Esophagus squamous epithelium (tissue), 5 donors: ENCODE data around the gene PLEKHA1. TPM values are rescaled to one million over a fixed set of nuclear protein-coding genes. Genes with fewer than 3 reads are reported as not detected.
A peak's percentile ranks its signal among the peaks of the same experiment; 100 is the strongest.

Experiments used
- DNase-seq: peaks from one replicate; lab custom pipeline; 2025; lab: John Stamatoyannopoulos, UW
- H3K27ac ChIP-seq, 4 donors: fragments of 200-600 bp; sonication (generic); one replicate each; pipeline ENCODE4 v1.5.1; 2016 to 2019; ENCODE audit warnings: mild to moderate bottlenecking in 1 of 4
- H3K27me3 ChIP-seq, 4 donors: fragments of 200-600 bp; sonication (generic); 1 replicate in 3 of 4; 2 replicates in 1 of 4; pipeline versions ENCODE4 v1.5.1 to v1.6.0; 2017 to 2021; ENCODE audit warnings: antibody characterized with exemption in 1 of 4
- H3K36me3 ChIP-seq, 3 donors: fragments of 200-600 bp; sonication (generic); one replicate each; pipeline ENCODE4 v1.5.1; 2016 to 2019
- H3K4me1 ChIP-seq, 3 donors: fragments of 200-600 bp; sonication (generic); one replicate each; pipeline ENCODE4 v1.5.1; 2017 to 2019
- H3K4me3 ChIP-seq, 4 donors: fragments of 200-600 bp; sonication (generic); 1 replicate in 3 of 4; 2 replicates in 1 of 4; pipeline ENCODE4 v1.5.1; 2016 to 2019; ENCODE audit warnings: mild to moderate bottlenecking in 2 of 4, moderate library complexity in 1 of 4
- H3K9me3 ChIP-seq, 3 donors: fragments of 200-600 bp; sonication (generic); one replicate each; pipeline ENCODE4 v1.5.1; 2016 to 2019
- CTCF ChIP-seq, 6 experiments: fragments of 450-650 bp in 4 of 6; fragments of 200-600 bp in 2 of 6; sonication (generic) in 2 of 6; IDR thresholded peaks; one replicate each; pipeline ENCODE4 v1.5.1; 2016 to 2019; ENCODE audit warnings: antibody characterized with exemption in 6 of 6, mild to moderate bottlenecking in 4 of 6, moderate library complexity in 4 of 6
- POLR2A ChIP-seq, 4 donors: fragments of 450-650 bp; IDR thresholded peaks; one replicate each; pipeline ENCODE4 v1.6.1; 2017; ENCODE audit warnings: antibody characterized with exemption in 4 of 4, mild to moderate bottlenecking in 4 of 4, moderate library complexity in 3 of 4
- WGBS, 2 donors: methylation state at CpG; one replicate each; pipeline ENCODE4 v1.1.5; 2018; 5-methylcytosine and 5-hydroxymethylcytosine counted together
- intact Hi-C: fragments of 100-400 bp; cut with DNase I; formaldehyde crosslinking; loops from one replicate; pipeline ENCODE4 v1.15.0; 2022
- total RNA-seq, 4 donors: library from RNA; depleted of rRNA; stranded (reverse); fragments of >200 nt; gene quantifications; one replicate each; pipeline ENCODE4 v1.1.0, GENCODE V29; 2016
- donor health status: DM: yes; HTN: yes; CAD: no.

PLEKHA1 gene
- total RNA-seq, 4 donors from 2014 or later: 23.4 to 56.3 (median 35.9) TPM

DNA sequence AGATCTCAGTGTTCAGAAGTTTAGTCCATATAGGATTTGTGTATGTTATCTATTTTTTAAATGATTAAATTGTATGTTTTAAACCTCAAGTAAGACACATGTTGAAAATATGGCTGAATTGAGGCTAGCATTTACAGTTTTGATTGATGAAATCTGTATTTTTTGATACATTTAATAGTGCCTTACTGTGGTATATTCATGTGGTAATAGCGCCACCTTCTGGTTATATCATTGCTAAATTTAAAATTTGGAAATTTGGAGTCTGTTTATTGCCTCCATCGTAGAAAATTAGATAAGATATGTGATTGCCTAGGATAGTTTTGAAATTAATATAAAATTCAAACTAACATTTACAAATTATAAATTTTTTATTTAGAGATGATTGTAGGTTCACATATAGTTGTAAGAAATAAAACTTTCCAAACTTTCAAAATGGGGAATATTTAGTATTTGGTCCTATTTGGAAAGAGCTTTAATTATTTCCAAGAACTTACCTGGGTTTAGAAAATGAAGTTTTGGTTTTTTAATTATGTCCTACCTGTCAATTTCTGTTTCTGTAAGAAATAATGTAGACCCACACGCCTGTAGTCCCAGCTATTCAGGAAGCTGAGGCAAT lies 60.8 kb downstream of the PLEKHA1 start:
- DNase-seq: no peak
- H3K9me3 ChIP-seq: no peaks in the 10 kb centered on the region
- TF ChIP-seq CTCF (IDR thresholded peaks at IDR 0.05) (peak; percentile 43 to 85 (median 72)), POLR2A (IDR thresholded peaks at IDR 0.05) (no peak)
- H3K27me3 ChIP-seq: no peaks in the 10 kb centered on the region
- WGBS, 2 donors: 35% methylated on average over 3 of the region's 3 CpGs
- no peak overlapping the region for H3K27ac ChIP-seq
- no peak overlapping the region for H3K4me3 ChIP-seq
- no peaks in the 10 kb centered on the region for H3K4me1 ChIP-seq
- H3K36me3 ChIP-seq: peaks cover 0 to 27% (median 0%) of the 10 kb centered on the region in 3 donors
- intact Hi-C loops: loop anchor here (5.0 kb wide), 1 partner anchor 138 kb away; no protein-coding TSS in a partner anchor

GRCh38 chr10:122441961-122442360 lies 67.5 kb downstream of the PLEKHA1 start:
- TF ChIP-seq POLR2A (IDR thresholded peaks at IDR 0.05) (no peak), CTCF (IDR thresholded peaks at IDR 0.05) (no peak)
- no peaks in the 10 kb centered on the region for H3K9me3 ChIP-seq
- peaks cover 0 to 4% (median 0%) of the 10 kb centered on the region in 3 donors for H3K4me1 ChIP-seq
- intact Hi-C loops: loop anchor here (10.0 kb wide), 1 partner anchor 123 kb away; the partner anchor contains the start of gene DMBT1
- H3K36me3 ChIP-seq: no peaks in the 10 kb centered on the region
- no peak overlapping the region for H3K27ac ChIP-seq
- H3K4me3 ChIP-seq: no peak overlapping the region
- H3K27me3 ChIP-seq: no peaks in the 10 kb centered on the region
- DNase-seq: no peak
- 62 to 63% methylated on average over 7 of the region's 7 CpGs for WGBS, 2 donors

DNA sequence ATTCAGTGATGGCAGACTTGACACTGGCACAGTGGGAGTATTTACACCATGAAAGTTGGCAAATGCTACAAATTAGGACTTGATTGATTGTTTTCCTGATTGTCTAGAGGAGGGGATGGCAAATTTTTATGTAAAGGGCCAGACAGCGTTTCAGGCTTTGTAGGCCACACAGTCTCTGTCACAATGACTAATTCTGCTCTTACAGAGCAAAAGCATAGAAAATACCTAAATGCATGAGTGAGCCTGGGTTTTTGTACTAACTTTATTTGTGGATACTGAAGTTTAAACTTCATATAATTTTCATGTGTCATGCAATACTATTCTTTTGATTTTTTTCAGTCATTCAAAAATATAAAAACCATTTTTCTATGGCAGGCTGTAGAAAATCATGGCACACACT lies 71.0 kb downstream of the PLEKHA1 start:
- no peak for DNase-seq
- TF ChIP-seq CTCF (IDR thresholded peaks at IDR 0.05) (no peak), POLR2A (IDR thresholded peaks at IDR 0.05) (no peak)
- H3K27ac ChIP-seq: peak overlapping the region in 1 of 4 donors; percentile 7
- no peaks in the 10 kb centered on the region for H3K27me3 ChIP-seq
- no peaks in the 10 kb centered on the region for H3K9me3 ChIP-seq
- peaks cover 0 to 16% (median 4%) of the 10 kb centered on the region in 3 donors for H3K4me1 ChIP-seq
- H3K36me3 ChIP-seq: no peaks in the 10 kb centered on the region
- 56 to 86% methylated on average over 1 of the region's 1 CpG for WGBS, 2 donors
- no peak overlapping the region for H3K4me3 ChIP-seq
- intact Hi-C loops: loop anchor here (10.0 kb wide), 1 partner anchor 119 kb away; the partner anchor contains the start of gene DMBT1

- Histone ChIP-seq H3K27me3 (no peaks in the 10 kb centered on the region), H3K36me3 (no peaks in the 10 kb centered on the region), H3K4me1 (peaks cover 0 to 21% (median 4%) of the 10 kb centered on the region in 3 donors), H3K27ac (peak overlapping the region in 1 of 4 donors; percentile 7), H3K9me3 (no peaks in the 10 kb centered on the region), H3K4me3 (no peak overlapping the region)
- TF ChIP-seq CTCF (IDR thresholded peaks at IDR 0.05) (no peak), POLR2A (IDR thresholded peaks at IDR 0.05) (no peak)
- no peak for DNase-seq
- intact Hi-C loops: loop anchor here (10.0 kb wide), 1 partner anchor 119 kb away; the partner anchor contains the start of gene DMBT1
Observed at GRCh38 chr10:122445904-122446303, 71.4 kb downstream of the PLEKHA1 start.

DNA sequence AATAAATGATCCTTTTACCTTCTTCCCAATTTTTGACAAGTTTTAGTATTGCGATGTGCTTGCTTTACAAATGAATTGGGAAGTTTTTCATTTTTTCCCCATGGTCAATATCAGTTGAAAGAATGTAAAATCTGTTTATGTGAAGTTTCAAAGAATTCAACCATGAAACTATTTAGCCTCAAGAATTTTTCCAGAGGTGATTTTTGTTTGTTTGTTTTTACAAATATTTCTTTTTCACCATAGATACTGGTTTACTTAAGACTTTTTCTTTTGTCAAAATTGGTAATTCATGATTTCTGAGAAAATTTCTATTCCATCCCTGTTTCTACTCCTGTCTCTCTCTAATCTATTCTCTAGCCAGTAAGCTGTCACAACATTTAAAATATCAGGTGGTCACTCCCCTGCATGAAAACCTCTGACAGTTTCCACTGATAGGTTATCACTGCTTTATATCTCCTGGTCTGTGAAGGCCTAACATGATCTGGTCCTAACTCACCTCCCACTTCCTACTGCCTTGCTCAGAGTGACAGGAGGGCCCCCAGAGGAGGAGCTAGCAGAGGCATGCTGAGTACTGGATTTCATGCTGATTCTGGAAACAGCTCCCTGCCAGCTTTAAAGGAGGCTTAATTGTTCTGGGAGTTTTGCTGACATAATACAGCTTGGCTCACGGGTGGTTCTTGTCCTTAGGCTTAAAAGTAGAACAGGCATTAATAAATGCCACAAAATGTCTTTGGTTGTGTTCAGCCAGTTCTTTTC lies 72.3 kb downstream of the PLEKHA1 start:
- TF ChIP-seq CTCF (IDR thresholded peaks at IDR 0.05): no peak
- TF ChIP-seq POLR2A (IDR thresholded peaks at IDR 0.05): no peak
- no peak overlapping the region for H3K4me3 ChIP-seq
- intact Hi-C loops: loop anchor here (10.0 kb wide), 1 partner anchor 118 kb away; the partner anchor contains the start of gene DMBT1
- no peaks in the 10 kb centered on the region for H3K27me3 ChIP-seq
- no peak for DNase-seq
- peaks cover 0 to 22% (median 4%) of the 10 kb centered on the region in 3 donors for H3K4me1 ChIP-seq
- H3K9me3 ChIP-seq: no peaks in the 10 kb centered on the region
- 49 to 53% methylated on average over 2 of the region's 2 CpGs for WGBS, 2 donors
- H3K27ac ChIP-seq: peak overlapping the region in 1 of 4 donors; percentile 65
- H3K36me3 ChIP-seq: no peaks in the 10 kb centered on the region
